ENCODE results near the gene KIF21A. TPM values are rescaled to one million over a fixed set of nuclear protein-coding genes. Genes with fewer than 3 reads are reported as not detected.

KIF21A gene
- total RNA-seq, 1 donor from 2014 or later, result 37.5 TPM

- no peak for DNase-seq
These were observed 11.7 kb downstream of the KIF21A start for GRCh38 chr12:39431002-39431796.

- DNase-seq, result no peak
These were observed 13.1 kb downstream of the KIF21A start for GRCh38 chr12:39429809-39430208.

- no peak for DNase-seq
These were observed 15.5 kb downstream of the KIF21A start for GRCh38 chr12:39427360-39427808.

- DNase-seq, result no peak
These were observed 16.2 kb downstream of the KIF21A start for GRCh38 chr12:39426636-39427240.

- DNase-seq, result no peak
These were observed 22.9 kb downstream of the KIF21A start for GRCh38 chr12:39420043-39420442.

GRCh38 chr12:39419471-39419870 lies 23.4 kb downstream of the KIF21A start:
- no peak for DNase-seq

- no peak for DNase-seq
These were observed 25.0 kb downstream of the KIF21A start for GRCh38 chr12:39417916-39418315.

- DNase-seq, result no peak
These were observed 28.8 kb downstream of the KIF21A start for GRCh38 chr12:39413836-39414771.

GRCh38 chr12:39412210-39412609 lies 30.7 kb downstream of the KIF21A start:
- DNase-seq, result no peak

GRCh38 chr12:39406262-39406661 lies 36.7 kb downstream of the KIF21A start:
- DNase-seq, result no peak

- DNase-seq, result no peak
These were observed 37.3 kb downstream of the KIF21A start for GRCh38 chr12:39405580-39405979.

GRCh38 chr12:39404000-39404399 lies 38.9 kb downstream of the KIF21A start:
- no peak for DNase-seq

GRCh38 chr12:39403376-39403775 lies 39.5 kb downstream of the KIF21A start:
- no peak for DNase-seq

- DNase-seq, result no peak
These were observed 40.0 kb downstream of the KIF21A start for GRCh38 chr12:39402922-39403321.

GRCh38 chr12:39401459-39401858 lies 41.5 kb downstream of the KIF21A start:
- no peak for DNase-seq

- DNase-seq, result no peak
These were observed 47.1 kb downstream of the KIF21A start for GRCh38 chr12:39395866-39396265.

- no peak for DNase-seq
These were observed 49.0 kb downstream of the KIF21A start for GRCh38 chr12:39393890-39394289.

- no peak for DNase-seq
These were observed 49.7 kb downstream of the KIF21A start for GRCh38 chr12:39393179-39393578.

- DNase-seq, result no peak
These were observed 50.6 kb downstream of the KIF21A start for GRCh38 chr12:39392154-39392925.

GRCh38 chr12:39390752-39391151 lies 52.2 kb downstream of the KIF21A start:
- DNase-seq, result no peak

GRCh38 chr12:39389399-39390150 lies 53.3 kb downstream of the KIF21A start:
- DNase-seq, result no peak

Measured in skin of body (tissue), 2 donors.